Measurements from ENCODE around the gene EPC2.
"Not testable (repeated sequence)": the region's sequence is repeated elsewhere in the genome, so short reads cannot be mapped to it uniquely, and the experiment has no call there.

Gene EPC2

GRCh38 chr2:148666555-148666954, 22.0 kb downstream of the EPC2 start:
- TF ChIP-seq CTCF (IDR thresholded peaks at IDR 0.05), result no peak
- H3K27ac ChIP-seq, result no peak overlapping the region
- H3K4me1 ChIP-seq (ENCODE audit: control insufficient read depth in 1 of 2, insufficient read depth in 1 of 2, low read depth in 1 of 2, low read length in 1 of 2), result no peaks in the 10 kb centered on the region
- H3K36me3 ChIP-seq, result no peaks in the 10 kb centered on the region
- H3K9me3 ChIP-seq, result no peaks in the 10 kb centered on the region
- no peak overlapping the region for H3K4me3 ChIP-seq (ENCODE audit: low read depth in 1 of 2, low read length in 1 of 2)
- no peaks in the 10 kb centered on the region for H3K27me3 ChIP-seq

- peak overlapping the region; percentile 24 for H3K27ac ChIP-seq
Measured at GRCh38 chr2:148667113-148667836, 22.7 kb downstream of the EPC2 start.

GRCh38 chr2:148670773-148671172, 26.2 kb downstream of the EPC2 start:
- no peaks in the 10 kb centered on the region for H3K27me3 ChIP-seq
- H3K9me3 ChIP-seq, result no peaks in the 10 kb centered on the region
- no peaks in the 10 kb centered on the region for H3K36me3 ChIP-seq
- no peaks in the 10 kb centered on the region for H3K4me1 ChIP-seq (ENCODE audit: control insufficient read depth in 1 of 2, insufficient read depth in 1 of 2, low read depth in 1 of 2, low read length in 1 of 2)
- no peak overlapping the region for H3K27ac ChIP-seq
- no peak for TF ChIP-seq CTCF (IDR thresholded peaks at IDR 0.05)
- no peak overlapping the region for H3K4me3 ChIP-seq (ENCODE audit: low read depth in 1 of 2, low read length in 1 of 2)

More at GRCh38 chr2:148667113-148667836, 22.7 kb downstream of the EPC2 start:
- Histone ChIP-seq H3K27me3 (no peaks in the 10 kb centered on the region), H3K36me3 (no peaks in the 10 kb centered on the region), H3K4me3 (ENCODE audit: low read depth in 1 of 2, low read length in 1 of 2) (no peak overlapping the region), H3K4me1 (ENCODE audit: control insufficient read depth in 1 of 2, insufficient read depth in 1 of 2, low read depth in 1 of 2, low read length in 1 of 2) (no peaks in the 10 kb centered on the region), H3K9me3 (no peaks in the 10 kb centered on the region)
- no peak for TF ChIP-seq CTCF (IDR thresholded peaks at IDR 0.05)

- Histone ChIP-seq H3K27ac (no peak overlapping the region), H3K4me3 (ENCODE audit: low read depth in 1 of 2, low read length in 1 of 2) (no peak overlapping the region), H3K9me3 (no peaks in the 10 kb centered on the region), H3K36me3 (no peaks in the 10 kb centered on the region), H3K4me1 (ENCODE audit: control insufficient read depth in 1 of 2, insufficient read depth in 1 of 2, low read depth in 1 of 2, low read length in 1 of 2) (no peaks in the 10 kb centered on the region), H3K27me3 (no peaks in the 10 kb centered on the region)
- TF ChIP-seq CTCF (IDR thresholded peaks at IDR 0.05), result peak; percentile 79
Measured at GRCh38 chr2:148674063-148675020, 29.8 kb downstream of the EPC2 start.

- no peak for TF ChIP-seq CTCF (IDR thresholded peaks at IDR 0.05)
- no peaks in the 10 kb centered on the region for H3K36me3 ChIP-seq
- no peaks in the 10 kb centered on the region for H3K27me3 ChIP-seq
- no peaks in the 10 kb centered on the region for H3K9me3 ChIP-seq
- H3K4me3 ChIP-seq (ENCODE audit: low read depth in 1 of 2, low read length in 1 of 2), result no peak overlapping the region
- H3K4me1 ChIP-seq (ENCODE audit: control insufficient read depth in 1 of 2, insufficient read depth in 1 of 2, low read depth in 1 of 2, low read length in 1 of 2), result no peaks in the 10 kb centered on the region
- no peak overlapping the region for H3K27ac ChIP-seq
Measured at GRCh38 chr2:148675708-148676107, 31.2 kb downstream of the EPC2 start.

GRCh38 chr2:148678302-148679179, 34.0 kb downstream of the EPC2 start:
- H3K4me3 ChIP-seq (ENCODE audit: low read depth in 1 of 2, low read length in 1 of 2); H3K27me3 ChIP-seq; H3K9me3 ChIP-seq; H3K4me1 ChIP-seq (ENCODE audit: control insufficient read depth in 1 of 2, insufficient read depth in 1 of 2, low read depth in 1 of 2, low read length in 1 of 2); H3K27ac ChIP-seq; H3K36me3 ChIP-seq: not testable (repeated sequence)

Measured in neutrophil (primary cell).